Brain microvascular endothelial cell (primary cell): Measurements from ENCODE around the gene KNDC1.

ENCODE experiments used
- DNase-seq: peaks from one replicate; pipeline ENCODE4 v3.0.0-alpha.2; 2020
- H3K27ac ChIP-seq: fragments of 250-450 bp; sonication (Bioruptor Pico); 2 replicates; pipeline ENCODE4 v1.5.1; 2020; ENCODE audit warnings: mild to moderate bottlenecking, moderate library complexity
- H3K27me3 ChIP-seq: fragments of 250-450 bp; sonication (Bioruptor Pico); replicated peaks from 2 replicates; pipeline ENCODE4 v1.5.1; 2020; ENCODE audit warnings: mild to moderate bottlenecking
- H3K36me3 ChIP-seq: fragments of 250-450 bp; sonication (Bioruptor Pico); replicated peaks from 2 replicates; pipeline ENCODE4 v1.5.1; 2020; ENCODE audit warnings: mild to moderate bottlenecking
- H3K4me3 ChIP-seq: 2 replicates; pipeline ENCODE4 v1.5.1; 2011; ENCODE audit warnings: low read depth, mild to moderate bottlenecking, control low read depth, low read length, moderate library complexity
- CTCF ChIP-seq: IDR thresholded peaks from 2 replicates; pipeline ENCODE4 v1.5.1; 2011; ENCODE audit warnings: low read depth, mild to moderate bottlenecking, moderate library complexity, low read length, control low read depth, inconsistent platforms; ENCODE audit errors: missing control alignments
- in situ Hi-C: cut with HindIII; loops from 2 replicates; pipeline ENCODE4 v1.10.0; 2017; ENCODE audit warnings: low sequenced_read_pairs, low pct_ligation_motif_present

KNDC1 gene

GRCh38 chr10:133154411-133154810 is 5.6 kb upstream of the KNDC1 start:
- no peaks in the 10 kb centered on the region for H3K36me3 ChIP-seq
- DNase-seq = no peak
- in situ Hi-C loops = no loop called here
- H3K27me3 ChIP-seq = peaks cover 4% of the 10 kb centered on the region
- H3K4me3 ChIP-seq = no peak overlapping the region
- no peak overlapping the region for H3K27ac ChIP-seq
- TF ChIP-seq CTCF = no peak

- in situ Hi-C loops = no loop called here
- H3K27ac ChIP-seq = no peak overlapping the region
- TF ChIP-seq CTCF = no peak
- no peak overlapping the region for H3K4me3 ChIP-seq
- no peaks in the 10 kb centered on the region for H3K36me3 ChIP-seq
- peaks cover 4% of the 10 kb centered on the region for H3K27me3 ChIP-seq
- DNase-seq = no peak
Measured at GRCh38 chr10:133154996-133155778, 4.8 kb upstream of the KNDC1 start.

- Histone ChIP-seq H3K4me3 (no peak overlapping the region), H3K27ac (no peak overlapping the region), H3K36me3 (no peaks in the 10 kb centered on the region), H3K27me3 (peaks cover 21% of the 10 kb centered on the region)
- no peak for TF ChIP-seq CTCF
- in situ Hi-C loops = no loop called here
- no peak for DNase-seq
Measured at GRCh38 chr10:133156674-133157579, 3.1 kb upstream of the KNDC1 start.

- Histone ChIP-seq H3K4me3 (no peak overlapping the region), H3K36me3 (no peaks in the 10 kb centered on the region), H3K27ac (no peak overlapping the region), H3K27me3 (peaks cover 25% of the 10 kb centered on the region)
- DNase-seq = no peak
- TF ChIP-seq CTCF = no peak
- in situ Hi-C loops = no loop called here
Measured at GRCh38 chr10:133157662-133158436, 2.2 kb upstream of the KNDC1 start.

- Histone ChIP-seq H3K4me3 (no peak overlapping the region), H3K27ac (no peak overlapping the region), H3K27me3 (peaks cover 25% of the 10 kb centered on the region), H3K36me3 (no peaks in the 10 kb centered on the region)
- in situ Hi-C loops = no loop called here
- DNase-seq = no peak
- no peak for TF ChIP-seq CTCF
Measured at GRCh38 chr10:133158437-133158755, 1.6 kb upstream of the KNDC1 start.
